Measurements from ENCODE around the gene PCNX2.

DNA sequence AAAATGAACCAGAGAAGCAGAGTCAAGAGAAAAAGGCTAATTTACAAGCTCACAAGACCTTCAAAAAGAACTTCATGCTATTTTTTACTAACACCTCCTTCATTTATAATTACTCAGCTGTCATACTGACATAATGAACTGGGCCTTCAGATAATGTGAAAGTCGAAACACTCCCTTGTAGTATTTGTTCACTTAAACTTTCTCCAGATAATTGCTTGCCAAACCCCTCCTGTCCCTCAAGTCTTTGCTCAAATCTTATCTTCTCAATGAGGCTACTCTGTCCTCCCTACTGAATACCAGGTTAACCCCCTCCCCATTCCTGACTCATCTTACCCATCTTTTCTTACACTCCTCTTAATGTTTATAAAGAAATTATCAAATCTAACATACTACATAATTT is 20.9 kb upstream of the PCNX2 start:
- no peak for TF ChIP-seq POLR2A (IDR thresholded peaks at IDR 0.05)
- TF ChIP-seq, protein P1, sequence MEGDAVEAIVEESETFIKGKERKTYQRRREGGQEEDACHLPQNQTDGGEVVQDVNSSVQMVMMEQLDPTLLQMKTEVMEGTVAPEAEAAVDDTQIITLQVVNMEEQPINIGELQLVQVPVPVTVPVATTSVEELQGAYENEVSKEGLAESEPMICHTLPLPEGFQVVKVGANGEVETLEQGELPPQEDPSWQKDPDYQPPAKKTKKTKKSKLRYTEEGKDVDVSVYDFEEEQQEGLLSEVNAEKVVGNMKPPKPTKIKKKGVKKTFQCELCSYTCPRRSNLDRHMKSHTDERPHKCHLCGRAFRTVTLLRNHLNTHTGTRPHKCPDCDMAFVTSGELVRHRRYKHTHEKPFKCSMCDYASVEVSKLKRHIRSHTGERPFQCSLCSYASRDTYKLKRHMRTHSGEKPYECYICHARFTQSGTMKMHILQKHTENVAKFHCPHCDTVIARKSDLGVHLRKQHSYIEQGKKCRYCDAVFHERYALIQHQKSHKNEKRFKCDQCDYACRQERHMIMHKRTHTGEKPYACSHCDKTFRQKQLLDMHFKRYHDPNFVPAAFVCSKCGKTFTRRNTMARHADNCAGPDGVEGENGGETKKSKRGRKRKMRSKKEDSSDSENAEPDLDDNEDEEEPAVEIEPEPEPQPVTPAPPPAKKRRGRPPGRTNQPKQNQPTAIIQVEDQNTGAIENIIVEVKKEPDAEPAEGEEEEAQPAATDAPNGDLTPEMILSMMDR (IDR thresholded peaks at IDR 0.05) = no peak
- TF ChIP-seq POLR2AphosphoS5 (IDR thresholded peaks at IDR 0.05) = no peak

Measured in stomach (tissue), 4 donors.